Left renal cortex interstitium (tissue), 4 donors: ENCODE data around the gene UBAP2L. TPM values are rescaled to one million over a fixed set of nuclear protein-coding genes. Genes with fewer than 3 reads are reported as not detected.
"Not testable (repeated sequence)": the region's sequence is repeated elsewhere in the genome, so short reads cannot be mapped to it uniquely, and the experiment has no call there.

Experiments used
- DNase-seq, 4 donors: peaks; one replicate each; pipeline ENCODE4 v3.0.0-alpha.2; 2013; ENCODE audit warnings: low read depth in 4 of 4, low spot score in 2 of 4, missing footprints in 1 of 4
- polyA plus RNA-seq, 4 donors: library from polyadenylated mRNA; unstranded; fragments of 120-200 nt; gene quantifications; one replicate each; pipeline ENCODE4 v1.2.1, GENCODE V29; 2013; ENCODE audit not compliant: insufficient read length in 4 of 4

The UBAP2L gene
- polyA plus RNA-seq, 4 donors = 143 to 206 (median 185) TPM

GRCh38 chr1:154193821-154194220 lies 26.9 kb upstream of the UBAP2L start:
- DNase-seq = no peak

GRCh38 chr1:154198756-154199562 lies 21.8 kb upstream of the UBAP2L start:
- peak in 2 of 4 donors; percentile 31 to 75 for DNase-seq

GRCh38 chr1:154199563-154199879 lies 21.2 kb upstream of the UBAP2L start:
- no peak for DNase-seq

GRCh38 chr1:154205778-154206177 lies 15.0 kb upstream of the UBAP2L start:
- not testable (repeated sequence) for DNase-seq

- DNase-seq = no peak
Measured at GRCh38 chr1:154206196-154206595, 14.6 kb upstream of the UBAP2L start, which contains the start of gene CFAP141. Gene CFAP141, minus strand, starts transcription at chr1:154206333. Its CDS starts 26 bp downstream, at chr1:154206307.

GRCh38 chr1:154207262-154207661 lies 13.5 kb upstream of the UBAP2L start:
- DNase-seq = no peak

- DNase-seq = no peak
Measured at GRCh38 chr1:154208677-154209388, 11.9 kb upstream of the UBAP2L start.

- DNase-seq = no peak
Measured at GRCh38 chr1:154212083-154212482, 8.7 kb upstream of the UBAP2L start.

- DNase-seq = no peak
Measured at GRCh38 chr1:154213274-154213673, 7.5 kb upstream of the UBAP2L start.

GRCh38 chr1:154218545-154218944 lies 2.2 kb upstream of the UBAP2L start:
- DNase-seq = no peak

- DNase-seq = no peak
Measured at GRCh38 chr1:154219541-154219940, 1.2 kb upstream of the UBAP2L start.

GRCh38 chr1:154220970-154221277 lies 169 bp downstream of the UBAP2L start:
- DNase-seq = no peak

- DNase-seq = peak in 3 of 4 donors; percentile 27 to 62 (median 41)
Measured at GRCh38 chr1:154221278-154222001, 685 bp downstream of the UBAP2L start.

GRCh38 chr1:154222518-154222917 lies 1.8 kb downstream of the UBAP2L start:
- DNase-seq = no peak

- no peak for DNase-seq
Measured at GRCh38 chr1:154222918-154223317, 2.2 kb downstream of the UBAP2L start.

GRCh38 chr1:154223621-154224020 lies 2.9 kb downstream of the UBAP2L start:
- DNase-seq = no peak

- DNase-seq = no peak
Measured at GRCh38 chr1:154225370-154225769, 4.6 kb downstream of the UBAP2L start.

- not testable (repeated sequence) for DNase-seq
Measured at GRCh38 chr1:154231112-154231511, 10.4 kb downstream of the UBAP2L start.

GRCh38 chr1:154233127-154233526 lies 12.4 kb downstream of the UBAP2L start:
- DNase-seq = not testable (repeated sequence)

- DNase-seq = no peak
Measured at GRCh38 chr1:154236855-154237254, 16.1 kb downstream of the UBAP2L start.

GRCh38 chr1:154237435-154237834 lies 16.7 kb downstream of the UBAP2L start:
- DNase-seq = no peak
